A549 (cell line): ENCODE data around the gene GLRX2. TPM values are rescaled to one million over a fixed set of nuclear protein-coding genes. Genes with fewer than 3 reads are reported as not detected.

Source experiments
- ATAC-seq, 2 experiments: fragments of 200-7000 bp in 1 of 2; fragments of >200 bp in 1 of 2; cut with Nextera tagmentation in 1 of 2; cut with Tn5 transposase in 1 of 2; 3 replicates each; pipeline versions ENCODE4 v1.8.0 to v1.9.1; 2018 to 2020; ENCODE audit warnings: mild to moderate bottlenecking in 1 of 2, moderate library complexity in 1 of 2
- CTCF ChIA-PET: fragments of 300-600 bp; sonication (Branson Sonifier 250); formaldehyde crosslinking; extraction: SDS; loops from one replicate; lab custom pipeline; 2021; ENCODE audit warnings: antibody characterized with exemption, inconsistent platforms; lab: Yijun Ruan, JAX
- POLR2A ChIA-PET: fragments of 350-600 bp; formaldehyde crosslinking; extraction: SDS; loops from one replicate; lab custom pipeline; 2021; ENCODE audit warnings: antibody characterized with exemption, inconsistent platforms; lab: Yijun Ruan, JAX
- DNase-seq, 2 experiments: peaks; one replicate each; pipeline versions ENCODE4 v3.0.0 to v3.0.0-alpha.2; 2011 to 2016; ENCODE audit warnings: low read depth in 1 of 2, low spot score in 1 of 2
- FAIRE-seq: peaks from 2 replicates; lab custom pipeline; 2011; peaks lifted over from hg19 to GRCh38; lab: Jason Lieb, UNC
- H3K27ac ChIP-seq, 2 experiments: fragments of >200 bp; sonication (Bioruptor Twin); formaldehyde crosslinking; 3 replicates each; pipeline ENCODE4 v1.5.1; 2016 to 2017
- H3K4me1 ChIP-seq: fragments of >200 bp; sonication (Bioruptor Twin); formaldehyde crosslinking; 3 replicates; pipeline ENCODE4 v1.6.1; 2016
- H3K4me2 ChIP-seq: fragments of >200 bp; sonication (Bioruptor Twin); formaldehyde crosslinking; 3 replicates; pipeline ENCODE4 v1.6.1; 2016
- H3K4me3 ChIP-seq: fragments of >200 bp; sonication (Bioruptor Twin); formaldehyde crosslinking; 3 replicates; pipeline ENCODE4 v1.5.1; 2016
- H3K9me3 ChIP-seq: fragments of >200 bp; sonication (Bioruptor Twin); formaldehyde crosslinking; 3 replicates; pipeline ENCODE4 v1.6.1; 2016
- CBX2 ChIP-seq: fragments of 200-600 bp; sonication (generic); IDR thresholded peaks from 2 replicates; pipeline ENCODE4 v1.6.1; 2016; ENCODE audit warnings: low read depth, mild to moderate bottlenecking, borderline replicate concordance
- CBX8 ChIP-seq: fragments of 200-600 bp; sonication (generic); IDR thresholded peaks from 2 replicates; pipeline ENCODE4 v1.6.1; 2016
- CHD2 ChIP-seq: fragments of 150-350 bp; IDR thresholded peaks from 2 replicates; pipeline ENCODE4 v1.6.1; 2014; ENCODE audit warnings: low read length; ENCODE audit not compliant: partially characterized antibody
- CHD4 ChIP-seq: fragments of 200-600 bp; sonication (generic); IDR thresholded peaks from 2 replicates; pipeline ENCODE4 v1.6.1; 2016; ENCODE audit warnings: antibody characterized with exemption, mild to moderate bottlenecking, borderline replicate concordance
- FOSB ChIP-seq: fragments of 250-450 bp; sonication (Bioruptor Pico); IDR thresholded peaks from 2 replicates; pipeline ENCODE4 v1.5.0; 2020; ENCODE audit warnings: mild to moderate bottlenecking, moderate library complexity
- FOSL2 ChIP-seq, 2 experiments: fragments of 450-650 bp in 1 of 2; fragments of >200 bp in 1 of 2; sonication (Bioruptor Twin) in 1 of 2; formaldehyde crosslinking; IDR thresholded peaks; 2 replicates each; pipeline versions ENCODE4 v1.5.0 to v1.6.1; 2016 to 2020; ENCODE audit warnings: mild to moderate bottlenecking in 1 of 2, moderate library complexity in 1 of 2
- FOXS1 ChIP-seq: fragments of 250-450 bp; sonication (Bioruptor Pico); IDR thresholded peaks from 2 replicates; pipeline ENCODE4 v1.5.0; 2020; ENCODE audit warnings: mild to moderate bottlenecking, moderate library complexity
- HES2 ChIP-seq: fragments of >200 bp; sonication (Bioruptor Twin); formaldehyde crosslinking; IDR thresholded peaks from 2 replicates; pipeline ENCODE4 v1.6.1; 2016
- HEYL ChIP-seq: fragments of 250-450 bp; sonication (Bioruptor Pico); IDR thresholded peaks from 2 replicates; pipeline ENCODE4 v1.8.0; 2021; ENCODE audit warnings: mild to moderate bottlenecking, moderate library complexity
- HOXB13 ChIP-seq: fragments of 250-450 bp; sonication (Bioruptor Pico); IDR thresholded peaks from 2 replicates; pipeline ENCODE4 v1.5.0; 2020; ENCODE audit warnings: low read depth, mild to moderate bottlenecking, moderate library complexity
- MAZ ChIP-seq: fragments of 150-350 bp; IDR thresholded peaks from 2 replicates; pipeline ENCODE4 v1.6.1; 2014; ENCODE audit warnings: antibody characterized with exemption, low read depth, low read length, borderline replicate concordance
- PBX3 ChIP-seq: IDR thresholded peaks from 2 replicates; pipeline ENCODE4 v1.6.1; 2012
- POLR2A ChIP-seq: IDR thresholded peaks from 2 replicates; pipeline ENCODE4 v1.6.1; 2012; ENCODE audit warnings: mild to moderate bottlenecking, low read length
- RFX5 ChIP-seq: fragments of 450-650 bp; IDR thresholded peaks from 2 replicates; pipeline ENCODE4 v1.7.1; 2014; ENCODE audit warnings: antibody characterized with exemption, mild to moderate bottlenecking, moderate library complexity
- RNF2 ChIP-seq: fragments of 200-600 bp; sonication (generic); IDR thresholded peaks from 2 replicates; pipeline ENCODE4 v1.6.1; 2016; ENCODE audit warnings: low read depth, mild to moderate bottlenecking, antibody characterized with exemption, moderate library complexity, borderline replicate concordance
- TFCP2L1 ChIP-seq: fragments of 250-450 bp; sonication (Bioruptor Pico); IDR thresholded peaks from 2 replicates; pipeline ENCODE4 v1.5.0; 2021; ENCODE audit warnings: mild to moderate bottlenecking
- ZFP36 ChIP-seq: fragments of 450-650 bp; IDR thresholded peaks from 2 replicates; pipeline ENCODE4 v1.6.1; 2014; ENCODE audit warnings: borderline replicate concordance; ENCODE audit not compliant: partially characterized antibody
- WGBS: methylation state at CpG from one replicate; pipeline ENCODE4 v1.1.6; 2017; ENCODE audit errors: missing lambda C conversion rate; 5-methylcytosine and 5-hydroxymethylcytosine counted together
- polyA plus RNA-seq, 4 experiments: library from polyadenylated mRNA; depleted of rRNA in 3 of 4; stranded (reverse); fragments of >200 nt; fragmentation: RNase III in 1 of 4; extraction: RNeasy Plus Mini Kit Qiagen cat#74134 plus additional on column Dnase treatment in 1 of 4; gene quantifications; 2 replicates in 3 of 4; 3 replicates in 1 of 4; pipeline ENCODE4 v1.2.3, GENCODE V29; 2011 to 2017
- TF ChIP-seq, protein P1 (sequence below): fragments of 150-350 bp; IDR thresholded peaks from 2 replicates; pipeline ENCODE4 v1.6.1; 2014; ENCODE audit warnings: low read depth, mild to moderate bottlenecking, low read length
- TF ChIP-seq, protein P2 (sequence below): fragments of 250-450 bp; sonication (Bioruptor Pico); IDR thresholded peaks from 2 replicates; pipeline ENCODE4 v1.5.0; 2020; ENCODE audit warnings: low read depth, mild to moderate bottlenecking, moderate library complexity
- TF ChIP-seq, protein P3 (sequence below): fragments of >200 bp; sonication (Bioruptor Twin); formaldehyde crosslinking; IDR thresholded peaks from 3 replicates; pipeline ENCODE4 v1.5.1; 2016

GLRX2 gene
- polyA plus RNA-seq, 2 of the 4 experiments (the other 2 are of a cell fraction): 52.4 to 64.8 TPM

DNA sequence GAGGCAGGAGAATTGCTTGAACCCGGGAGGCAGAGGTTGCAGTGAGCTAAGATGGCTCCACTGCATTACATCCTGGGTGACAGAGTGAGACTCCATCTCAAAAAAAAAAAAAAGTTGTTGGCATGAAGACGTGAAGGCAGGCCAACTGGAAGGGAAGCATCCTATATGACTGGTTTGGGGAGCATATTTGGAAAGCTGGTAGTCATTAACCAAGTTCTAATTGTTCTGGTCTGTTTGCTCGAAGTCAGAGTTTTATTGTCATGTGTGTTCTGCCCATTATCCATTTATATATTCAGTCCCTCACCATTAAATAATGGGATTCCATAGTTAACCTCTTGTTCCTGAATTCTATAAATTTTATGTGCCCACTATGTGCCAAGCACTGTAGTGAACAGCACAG lies 3.3 kb upstream of the GLRX2 start:
- no peak overlapping the region for H3K4me3 ChIP-seq
- 57% methylated on average over 3 of the region's 3 CpGs for WGBS
- no peak for TF ChIP-seq RFX5
- TF ChIP-seq CBX8: no peak
- no peak for TF ChIP-seq FOXS1
- no peak for TF ChIP-seq CHD2
- no peak for TF ChIP-seq HOXB13 (CRISPR knock-in tag)
- TF ChIP-seq RNF2: no peak
- TF ChIP-seq HEYL (CRISPR knock-in tag): no peak
- TF ChIP-seq HES2: no peak
- TF ChIP-seq MAZ: no peak
- no peak for TF ChIP-seq PBX3
- TF ChIP-seq, all 56 proteins: peak for 0
- ChIA-PET POLR2A (interaction anchor here (1.2 kb wide), 1 partner anchor 49 kb away, joined by 3 read pairs; the partner anchor contains the start of genes RO60 and UCHL5), CTCF (interaction anchor here (7.2 kb wide), 1 partner anchor 14 kb away, joined by 63 read pairs; the partner anchor contains the start of gene CDC73)
- FAIRE-seq (no peak), DNase-seq (no peak), ATAC-seq (no peak)
- H3K9me3 ChIP-seq: no peaks in the 10 kb centered on the region
- H3K27ac ChIP-seq: no peak overlapping the region
- H3K4me2 ChIP-seq: no peak overlapping the region
- H3K4me1 ChIP-seq: peaks cover 40% of the 10 kb centered on the region

DNA sequence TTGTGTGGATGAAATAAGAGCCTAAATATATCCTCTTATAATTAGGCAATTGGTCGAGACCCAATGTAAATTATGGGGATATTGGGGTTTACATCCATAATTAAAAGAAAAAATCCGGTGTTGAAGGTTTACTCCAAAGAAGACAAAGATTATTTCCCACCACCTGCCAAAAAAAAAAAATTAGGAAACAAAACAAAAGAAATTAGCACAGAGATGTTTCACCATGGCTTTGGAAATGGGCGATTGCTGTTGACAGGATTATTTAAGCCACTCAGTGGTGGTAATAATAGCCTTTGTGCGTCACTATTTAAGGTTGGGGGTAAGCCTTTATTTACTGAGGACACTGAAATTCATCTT lies 585 bp upstream of the GLRX2 start:
- peak overlapping the region; percentile 67 for H3K4me3 ChIP-seq
- H3K27ac ChIP-seq: peak overlapping the region; percentile 76 to 96
- TF ChIP-seq TFCP2L1 (CRISPR knock-in tag) (no peak), CHD4 (no peak), CHD2 (no peak), POLR2A (no peak), FOSL2 (IDR thresholded peaks at IDR 0.05) (no peak), FOSL2 (CRISPR knock-in tag; IDR thresholded peaks at IDR 0.05) (peak; percentile 27; the same call in 1 of the 2 replicates)
- TF ChIP-seq, all 56 proteins: peak for 1
- H3K9me3 ChIP-seq: no peaks in the 10 kb centered on the region
- no peak for ATAC-seq
- POLR2A ChIA-PET: interaction anchor here (0.7 to 3.8 kb wide), 10 partner anchors 9 to 298 kb away, joined by 3 to 38 read pairs (median 5); partner anchors contain the start of genes CDC73, RGS2, RO60 and UCHL5
- peak in 1 of 2 experiments; percentile 42 for DNase-seq
- H3K4me2 ChIP-seq: peak overlapping the region; percentile 80
- H3K4me1 ChIP-seq: peaks cover 21% of the 10 kb centered on the region
- FAIRE-seq: no peak
- CTCF ChIA-PET: interaction anchor here (0.6 to 7.3 kb wide), 8 partner anchors 8 to 50 kb away, joined by 3 to 66 read pairs (median 4); partner anchors contain the start of gene CDC73
- 13% methylated on average over 4 of the region's 4 CpGs for WGBS

GRCh38 chr1:193104502-193104906 lies 710 bp downstream of the GLRX2 start:
- ChIA-PET CTCF (interaction anchor here (0.7 to 7.3 kb wide), 10 partner anchors 10 to 631 kb away, joined by 3 to 66 read pairs (median 5); partner anchors contain the start of gene CDC73), POLR2A (interaction anchor here (0.7 to 3.8 kb wide), 9 partner anchors 9 to 619 kb away, joined by 3 to 38 read pairs (median 6); partner anchors contain the start of genes CDC73, RO60 and UCHL5)
- Histone ChIP-seq H3K27ac (peak overlapping the region; percentile 76 to 96), H3K4me3 (peak overlapping the region; percentile 67), H3K4me1 (peaks cover 17% of the 10 kb centered on the region; the same call in 2 of the 3 replicates), H3K4me2 (peak overlapping the region; percentile 91), H3K9me3 (no peaks in the 10 kb centered on the region)
- peak; percentile 50 to 55 for DNase-seq
- TF ChIP-seq, protein P1, sequence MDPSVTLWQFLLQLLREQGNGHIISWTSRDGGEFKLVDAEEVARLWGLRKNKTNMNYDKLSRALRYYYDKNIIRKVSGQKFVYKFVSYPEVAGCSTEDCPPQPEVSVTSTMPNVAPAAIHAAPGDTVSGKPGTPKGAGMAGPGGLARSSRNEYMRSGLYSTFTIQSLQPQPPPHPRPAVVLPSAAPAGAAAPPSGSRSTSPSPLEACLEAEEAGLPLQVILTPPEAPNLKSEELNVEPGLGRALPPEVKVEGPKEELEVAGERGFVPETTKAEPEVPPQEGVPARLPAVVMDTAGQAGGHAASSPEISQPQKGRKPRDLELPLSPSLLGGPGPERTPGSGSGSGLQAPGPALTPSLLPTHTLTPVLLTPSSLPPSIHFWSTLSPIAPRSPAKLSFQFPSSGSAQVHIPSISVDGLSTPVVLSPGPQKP: no peak
- TF ChIP-seq, protein P2, sequence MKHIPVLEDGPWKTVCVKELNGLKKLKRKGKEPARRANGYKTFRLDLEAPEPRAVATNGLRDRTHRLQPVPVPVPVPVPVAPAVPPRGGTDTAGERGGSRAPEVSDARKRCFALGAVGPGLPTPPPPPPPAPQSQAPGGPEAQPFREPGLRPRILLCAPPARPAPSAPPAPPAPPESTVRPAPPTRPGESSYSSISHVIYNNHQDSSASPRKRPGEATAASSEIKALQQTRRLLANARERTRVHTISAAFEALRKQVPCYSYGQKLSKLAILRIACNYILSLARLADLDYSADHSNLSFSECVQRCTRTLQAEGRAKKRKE (CRISPR knock-in tag): no peak
- no peak for TF ChIP-seq HOXB13 (CRISPR knock-in tag)
- TF ChIP-seq, protein P3, sequence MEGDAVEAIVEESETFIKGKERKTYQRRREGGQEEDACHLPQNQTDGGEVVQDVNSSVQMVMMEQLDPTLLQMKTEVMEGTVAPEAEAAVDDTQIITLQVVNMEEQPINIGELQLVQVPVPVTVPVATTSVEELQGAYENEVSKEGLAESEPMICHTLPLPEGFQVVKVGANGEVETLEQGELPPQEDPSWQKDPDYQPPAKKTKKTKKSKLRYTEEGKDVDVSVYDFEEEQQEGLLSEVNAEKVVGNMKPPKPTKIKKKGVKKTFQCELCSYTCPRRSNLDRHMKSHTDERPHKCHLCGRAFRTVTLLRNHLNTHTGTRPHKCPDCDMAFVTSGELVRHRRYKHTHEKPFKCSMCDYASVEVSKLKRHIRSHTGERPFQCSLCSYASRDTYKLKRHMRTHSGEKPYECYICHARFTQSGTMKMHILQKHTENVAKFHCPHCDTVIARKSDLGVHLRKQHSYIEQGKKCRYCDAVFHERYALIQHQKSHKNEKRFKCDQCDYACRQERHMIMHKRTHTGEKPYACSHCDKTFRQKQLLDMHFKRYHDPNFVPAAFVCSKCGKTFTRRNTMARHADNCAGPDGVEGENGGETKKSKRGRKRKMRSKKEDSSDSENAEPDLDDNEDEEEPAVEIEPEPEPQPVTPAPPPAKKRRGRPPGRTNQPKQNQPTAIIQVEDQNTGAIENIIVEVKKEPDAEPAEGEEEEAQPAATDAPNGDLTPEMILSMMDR: no peak
- no peak for TF ChIP-seq CBX2
- no peak for TF ChIP-seq FOSB
- TF ChIP-seq CBX8: no peak
- TF ChIP-seq ZFP36: no peak
- no peak for TF ChIP-seq RFX5
- TF ChIP-seq RNF2: no peak
- FAIRE-seq: no peak
- ATAC-seq: peak; percentile 56 to 63
- WGBS: under 1% methylated on average over 24 of the region's 24 CpGs
